Stimulated activated CD8-positive, alpha-beta memory T cell treated with anti-CD3 and anti-CD28 coated beads, Interleukin-12 subunit alpha, Interleukin-12 subunit beta, amount 100 ng/mL, for 24 hours (primary cell): Measurements from ENCODE around the gene LBX1.

Experiments
- DNase-seq: peaks from one replicate; pipeline ENCODE4 v3.0.0-alpha.2; 2020; ENCODE audit errors: extremely low read depth

LBX1 gene

DNA sequence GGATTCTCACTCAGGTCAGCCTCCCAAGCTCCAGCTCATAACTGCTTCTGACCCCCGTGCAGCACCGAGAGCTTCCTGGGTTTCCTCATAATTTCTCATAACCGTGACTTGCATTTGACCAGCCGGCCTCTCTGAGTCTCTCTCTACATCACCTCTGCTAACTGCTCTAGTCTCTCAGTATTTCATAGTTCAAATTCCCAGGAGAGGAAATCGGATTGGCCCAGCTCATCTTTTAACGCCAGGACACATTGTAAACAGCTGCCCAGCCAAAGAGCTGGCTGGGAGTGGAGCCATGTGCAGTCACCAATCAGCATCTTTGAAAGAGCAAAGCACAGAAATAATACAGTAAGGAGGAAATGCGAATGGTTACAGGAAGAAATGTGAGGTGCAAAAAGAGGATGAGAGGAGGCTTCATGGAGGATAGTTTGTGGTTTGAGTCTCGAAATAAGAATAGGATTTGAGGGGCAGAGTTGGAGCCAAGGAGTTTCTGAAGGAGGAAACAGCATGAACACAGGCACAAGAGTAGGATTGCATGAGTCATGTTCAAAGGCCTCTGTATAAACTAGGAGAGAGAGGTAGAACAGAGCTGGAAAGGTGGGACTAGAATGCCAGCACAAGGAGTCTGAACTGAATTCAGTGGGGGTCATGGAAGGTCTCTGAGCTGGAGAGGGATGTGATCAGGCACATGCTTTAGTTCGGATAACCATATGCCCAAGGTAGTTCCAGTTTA, 15.2 kb upstream of the LBX1 start:
- no peak for DNase-seq

DNA sequence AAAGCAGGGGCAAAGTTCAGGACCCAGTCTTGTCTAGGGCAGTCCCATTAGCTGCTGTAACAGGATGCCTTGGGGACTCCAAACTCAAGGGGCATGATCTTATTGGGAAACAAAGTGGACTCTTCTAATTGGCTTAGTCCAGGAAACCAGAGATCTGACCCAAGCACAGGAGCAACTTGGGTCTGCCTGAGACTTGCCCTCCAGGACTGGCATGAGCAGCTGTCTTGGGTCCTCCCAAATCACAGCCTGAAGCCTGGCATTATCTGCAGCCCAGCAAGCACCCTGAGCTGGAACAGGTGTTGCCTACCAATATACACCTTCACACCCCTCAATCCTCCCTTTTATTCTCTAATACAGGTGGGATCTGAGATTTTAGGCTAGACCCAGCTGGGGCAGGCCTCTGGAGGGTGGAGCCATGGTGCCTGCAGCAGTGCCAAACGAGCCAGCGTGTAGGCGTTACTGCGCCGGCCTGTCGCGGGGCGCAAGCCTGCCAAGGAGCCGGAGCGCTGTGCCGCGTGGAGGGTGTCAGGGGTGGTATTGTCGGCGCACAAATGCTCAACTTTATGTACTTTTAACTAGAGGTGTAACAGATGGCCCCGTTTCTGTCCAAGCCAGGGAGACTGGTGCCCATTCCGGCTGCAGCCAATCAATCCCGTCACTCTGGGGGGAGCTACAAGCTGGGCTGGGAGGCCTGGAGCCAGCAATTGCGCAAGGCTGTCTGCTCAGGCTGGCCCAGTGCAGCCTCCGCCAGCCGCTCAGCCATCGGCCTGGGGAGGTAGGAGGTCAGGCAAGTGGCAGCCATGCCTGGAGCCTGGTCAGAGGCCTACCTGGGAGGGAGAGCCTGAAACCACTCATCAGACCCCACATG, 12.8 kb upstream of the LBX1 start:
- no peak for DNase-seq

DNA sequence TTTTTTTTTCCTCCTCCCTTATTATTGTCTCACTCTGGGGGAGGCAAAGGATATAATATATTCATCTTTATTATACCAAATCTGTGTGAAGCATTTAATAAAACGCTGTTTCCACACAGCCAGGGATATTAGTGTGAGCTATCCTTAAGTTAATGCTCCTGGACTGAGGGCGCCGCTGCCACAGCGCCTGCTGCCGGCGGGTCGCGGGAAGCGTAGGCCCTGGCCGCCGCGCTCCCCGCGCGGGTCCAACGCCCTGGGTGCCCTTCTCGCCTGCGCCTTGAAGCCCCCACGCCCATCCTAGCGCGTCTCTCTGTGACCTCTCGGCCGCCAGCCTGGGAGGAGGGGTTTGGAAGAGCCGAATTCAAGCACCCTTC, 9.5 kb upstream of the LBX1 start:
- no peak for DNase-seq

DNA sequence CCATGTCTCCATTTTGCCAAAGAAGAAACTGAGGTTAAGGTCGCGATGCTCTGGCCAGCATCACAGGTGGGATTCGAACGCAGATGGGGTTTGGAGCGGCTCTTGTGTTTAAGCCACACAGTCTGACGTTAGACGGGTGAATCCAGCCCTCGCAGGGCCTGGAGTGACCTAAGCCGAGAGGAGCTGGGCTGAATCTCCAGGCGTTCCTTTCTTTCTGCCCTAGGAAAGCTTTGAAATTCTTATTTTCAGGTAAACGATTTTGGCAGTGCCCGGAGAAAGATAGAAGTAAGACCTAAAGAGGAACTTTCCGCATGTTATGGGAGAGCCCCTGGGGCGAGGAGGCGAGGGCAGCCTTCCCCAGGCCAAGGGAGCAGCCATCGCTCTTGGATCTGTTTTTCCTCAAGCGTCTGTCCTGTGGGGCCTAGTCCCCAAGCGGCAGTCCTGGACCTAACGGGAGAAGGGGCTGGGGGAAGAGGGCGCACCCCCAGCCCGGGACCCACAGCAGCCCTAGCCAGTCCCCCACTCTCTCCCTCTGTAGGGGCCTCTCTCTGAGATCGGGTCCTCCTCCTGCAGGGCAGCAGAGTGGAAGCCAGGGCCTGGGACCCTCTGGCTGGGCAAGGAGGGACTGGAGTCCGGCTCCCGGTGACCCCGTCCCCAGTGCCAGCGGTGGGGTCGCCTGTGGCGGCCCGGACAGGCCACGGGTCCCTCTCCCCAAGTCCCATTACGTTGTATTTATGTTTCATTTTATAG, 8.9 kb upstream of the LBX1 start:
- no peak for DNase-seq

DNA sequence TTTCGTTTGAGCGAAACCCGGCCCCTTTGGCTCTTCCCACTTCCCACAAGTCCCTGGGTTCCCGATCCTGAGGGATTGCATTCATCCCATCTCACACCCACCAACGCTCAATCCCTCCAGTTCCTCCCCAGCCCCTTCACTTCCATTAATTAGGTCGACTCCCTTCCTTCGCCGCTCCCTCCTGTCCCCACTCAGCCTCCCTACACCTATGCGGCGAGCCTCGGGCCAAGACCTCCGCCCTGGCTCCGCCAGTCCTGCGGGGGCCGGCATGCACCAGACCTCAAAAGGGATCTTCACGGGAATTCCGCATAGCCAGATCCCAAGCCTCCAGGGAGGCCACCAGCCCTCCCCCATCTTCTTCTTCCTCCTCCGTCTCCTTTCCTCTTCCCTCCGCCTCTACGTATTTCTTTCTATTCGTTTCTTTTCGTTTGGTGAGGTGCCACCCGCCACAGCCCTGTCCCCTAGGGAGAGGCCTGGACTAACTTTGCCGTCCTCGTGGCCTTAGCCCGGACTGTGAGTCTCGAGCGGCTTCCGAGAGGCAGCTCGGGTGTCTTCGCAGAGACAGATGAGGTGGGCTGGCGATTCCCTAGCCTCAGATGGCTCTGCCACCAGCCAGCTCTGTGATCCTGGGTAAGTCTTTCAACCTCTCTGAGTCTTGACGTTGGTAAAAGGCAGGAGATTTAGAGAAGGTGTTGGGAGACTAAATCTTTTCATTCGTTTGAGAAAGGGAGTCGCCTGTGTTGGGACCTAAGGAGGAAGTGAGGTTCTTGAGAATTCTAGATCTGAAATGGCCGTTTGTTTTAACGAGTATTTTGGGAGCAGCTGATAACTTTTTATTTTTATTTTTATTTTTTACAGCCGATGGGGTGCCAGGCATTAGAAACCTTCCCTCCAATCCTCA, 8.1 kb upstream of the LBX1 start:
- DNase-seq, result no peak

GRCh38 chr10:101236376-101237080, 7.3 kb upstream of the LBX1 start:
- DNase-seq, result no peak

GRCh38 chr10:101235766-101236165, 6.5 kb upstream of the LBX1 start:
- no peak for DNase-seq

DNA sequence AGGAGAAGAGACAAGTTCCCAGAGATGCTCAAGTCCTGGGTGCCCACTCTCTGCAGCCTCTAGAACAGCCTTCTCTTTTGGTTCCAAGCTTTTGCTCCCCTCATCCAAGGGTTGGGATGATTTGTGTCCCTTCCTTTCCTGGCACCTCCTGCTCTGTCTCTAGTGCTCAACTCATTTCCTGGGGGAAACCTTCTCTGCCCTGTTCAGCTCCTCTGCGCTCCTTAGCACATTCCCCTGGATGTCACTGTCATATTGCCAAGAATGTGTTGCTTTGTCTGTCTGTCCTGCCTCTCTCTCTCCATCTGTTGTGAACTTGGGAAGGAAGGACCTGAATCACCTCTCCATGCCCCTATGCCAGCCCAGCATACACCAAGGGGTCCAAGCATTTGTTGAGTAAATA, 5.1 kb upstream of the LBX1 start:
- no peak for DNase-seq

DNA sequence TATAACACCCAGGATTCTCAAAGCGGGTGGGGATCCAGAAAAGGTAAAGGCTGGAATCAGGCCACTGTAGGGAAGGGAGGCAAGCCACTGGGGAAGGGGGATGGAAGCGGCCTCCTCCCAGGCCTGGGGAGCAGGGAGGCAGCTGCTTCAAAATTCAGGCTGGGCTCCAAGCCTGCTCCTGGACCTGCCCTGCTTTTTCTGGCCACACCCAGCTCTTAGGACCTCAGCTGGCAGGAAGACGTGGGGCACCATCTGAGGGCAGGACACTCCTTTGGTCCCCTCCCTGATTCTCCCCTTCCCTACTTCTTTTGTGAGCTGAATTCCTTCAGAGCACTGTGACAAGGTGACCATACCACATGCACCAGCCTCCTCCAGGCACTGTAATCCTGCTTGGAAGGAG, 4.6 kb upstream of the LBX1 start:
- DNase-seq, result no peak

DNA sequence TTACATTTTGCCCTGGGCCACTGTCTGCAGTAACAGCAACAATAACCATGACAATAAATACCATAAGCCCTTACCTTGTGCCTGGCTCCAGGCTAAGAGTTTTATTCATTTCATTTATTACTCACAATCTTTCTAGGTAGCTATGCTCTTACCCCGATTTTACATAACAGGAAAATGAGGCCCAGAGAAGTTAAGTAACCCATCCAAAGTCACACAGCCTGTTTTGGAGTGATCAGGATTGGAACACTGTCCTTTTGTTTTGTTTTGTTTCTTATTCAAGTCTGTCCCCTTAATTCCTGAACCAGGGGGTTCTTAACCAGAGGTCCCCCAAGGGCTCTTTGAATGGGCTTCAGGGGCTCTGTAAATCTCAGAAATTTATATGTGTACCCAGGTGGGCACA, 4.2 kb upstream of the LBX1 start:
- DNase-seq, result no peak

DNA sequence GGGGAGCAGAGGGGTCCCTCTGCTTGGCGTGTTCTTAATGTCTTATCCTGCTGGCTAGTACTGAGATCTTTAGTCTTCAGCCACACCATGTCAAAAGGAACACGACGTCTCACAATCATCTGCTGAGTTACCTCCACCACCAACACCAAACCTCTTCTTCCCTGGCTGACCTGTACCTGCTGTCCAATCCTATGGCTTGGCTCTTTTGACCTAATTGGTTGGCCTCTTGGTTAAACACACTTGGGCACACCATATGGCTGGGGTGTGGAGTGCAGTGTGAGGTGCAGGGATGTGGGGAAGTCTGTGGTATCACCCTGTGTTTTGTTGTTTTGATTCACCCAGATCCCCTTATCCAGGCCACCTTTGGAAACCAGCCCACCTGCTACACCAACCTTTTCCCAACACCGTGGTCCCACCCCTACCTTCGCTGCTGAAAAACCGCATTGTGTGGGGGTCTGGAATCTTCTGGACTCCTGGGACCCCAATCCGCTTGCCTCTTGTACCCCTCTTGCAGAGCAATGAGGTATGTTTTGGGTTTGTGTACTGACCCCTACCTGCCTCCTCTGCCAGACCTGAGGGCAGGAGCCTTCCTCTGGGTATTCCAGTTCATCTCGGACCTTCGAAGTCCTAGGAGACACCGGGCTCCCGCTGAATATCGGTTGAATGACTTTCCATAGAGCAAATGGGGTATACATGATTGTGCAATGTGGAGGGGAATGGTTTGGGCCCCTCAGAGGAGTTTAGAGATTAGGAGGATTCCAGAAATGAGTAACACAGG, 2.8 kb upstream of the LBX1 start:
- no peak for DNase-seq

DNA sequence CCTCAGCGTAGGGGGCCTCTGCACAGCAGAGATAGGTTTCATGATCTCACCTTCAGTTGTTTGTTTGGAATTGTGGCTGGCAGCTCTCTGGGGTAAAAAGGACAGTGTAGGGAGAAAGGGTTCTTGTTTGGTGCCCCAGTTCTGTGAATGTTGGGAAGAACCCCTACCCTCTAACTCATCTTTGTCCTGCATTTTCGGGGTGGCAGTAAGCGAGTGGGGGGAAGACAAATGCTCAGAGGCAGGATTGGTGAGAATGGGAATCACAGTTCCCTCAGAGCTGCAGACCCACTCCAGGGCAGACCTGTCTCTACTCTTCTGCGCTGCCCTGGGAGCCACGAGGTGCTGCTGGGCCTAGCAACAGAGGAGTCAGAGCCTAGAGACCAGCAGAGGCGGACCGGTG, 1.8 kb upstream of the LBX1 start:
- DNase-seq, result no peak

- no peak for DNase-seq
Measured at GRCh38 chr10:101230183-101230917, 1.1 kb upstream of the LBX1 start.

DNA sequence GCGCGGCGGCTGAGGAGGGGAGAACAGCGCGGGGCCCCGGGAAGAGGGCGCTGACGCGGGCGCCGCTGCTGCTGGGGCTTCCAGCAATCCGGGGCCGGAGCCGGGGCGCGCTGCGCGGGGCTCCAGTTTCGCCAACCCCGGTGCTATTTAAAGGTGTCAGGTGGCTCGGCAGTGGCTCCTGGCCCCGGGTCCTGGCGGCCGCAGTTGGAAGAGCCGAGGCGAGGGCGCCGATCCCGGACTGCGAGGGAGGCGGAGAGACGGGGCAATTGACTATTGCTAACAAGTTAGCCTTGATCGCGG, 347 bp downstream of the LBX1 start:
- DNase-seq, result no peak

DNA sequence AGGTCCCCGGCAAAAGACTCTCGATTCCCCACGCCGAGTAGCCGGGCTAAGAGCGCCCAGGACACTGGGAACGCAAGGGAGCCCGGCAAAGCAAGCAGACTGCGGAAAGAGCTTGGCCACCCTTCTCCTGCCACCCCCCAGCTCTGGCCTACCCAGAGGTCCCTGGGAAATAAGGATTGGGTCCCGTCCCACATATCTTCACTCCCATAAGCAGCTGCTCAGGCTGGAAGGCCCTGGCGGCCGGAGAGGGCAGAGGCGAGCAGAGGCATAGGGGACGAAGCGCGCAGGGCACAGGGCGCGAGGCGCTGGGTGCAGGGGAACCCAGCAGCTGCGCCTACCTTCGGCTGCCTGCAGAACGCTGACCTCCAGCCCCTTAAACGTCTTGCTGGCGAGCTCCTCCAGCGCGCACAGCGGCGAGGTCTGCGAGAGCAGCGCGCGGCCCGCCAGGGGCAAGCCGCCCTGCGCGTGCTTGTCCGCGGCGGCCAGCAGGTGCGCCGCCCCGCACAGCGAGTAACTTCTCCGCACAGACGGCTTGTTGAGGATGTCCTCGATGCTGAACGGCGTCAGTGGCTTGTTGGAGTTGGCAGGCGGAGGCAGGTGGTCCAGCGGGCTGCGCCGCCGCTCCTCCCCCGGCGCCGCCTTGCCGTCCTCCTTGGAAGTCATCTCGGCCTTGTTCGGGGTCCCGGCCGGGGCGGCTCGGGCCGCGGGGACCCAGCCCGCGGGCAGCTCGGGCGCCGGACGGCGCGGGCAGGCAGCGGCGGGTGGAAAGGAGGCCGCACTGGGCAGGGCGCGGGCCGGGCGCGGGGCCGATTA, 904 bp downstream of the LBX1 start:
- DNase-seq, result no peak

DNA sequence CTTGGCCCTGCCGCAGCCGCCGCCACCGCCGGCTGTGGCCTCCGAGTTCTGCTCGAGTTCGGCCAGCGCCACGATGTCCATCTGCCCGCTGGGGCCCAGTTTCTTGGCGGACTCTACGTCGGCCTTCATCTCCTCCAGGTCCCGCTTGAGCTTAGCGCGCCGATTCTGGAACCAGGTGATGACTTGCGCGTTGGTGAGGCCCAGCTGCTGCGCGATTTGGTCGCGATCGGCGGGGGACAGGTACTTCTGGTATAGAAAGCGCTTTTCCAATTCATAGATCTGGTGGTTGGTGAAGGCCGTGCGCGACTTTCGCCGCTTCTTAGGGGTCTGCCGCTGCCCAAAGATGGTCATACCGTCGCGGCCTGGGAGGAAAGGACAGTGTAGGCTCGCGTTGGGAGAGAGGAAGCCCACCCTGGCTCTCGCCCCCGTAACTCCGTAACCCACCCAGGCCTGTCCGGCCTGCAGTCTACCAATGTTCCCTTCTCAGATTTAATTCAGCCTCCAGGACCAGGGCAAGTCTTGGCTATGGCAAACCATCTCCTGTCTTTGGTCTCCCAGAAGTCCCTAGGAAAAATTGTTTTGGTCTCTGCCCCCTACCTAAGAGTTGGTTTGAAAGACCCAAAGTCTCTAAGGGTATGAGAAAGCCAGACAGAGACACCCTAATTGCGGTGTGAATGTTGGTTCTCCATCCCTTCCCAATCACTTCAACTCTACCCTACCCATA, 1.7 kb downstream of the LBX1 start:
- no peak for DNase-seq

GRCh38 chr10:101226491-101227428, 2.5 kb downstream of the LBX1 start:
- no peak for DNase-seq
